MM.1S (cell line): ENCODE data around the gene OVOL1.

Experiments
- DNase-seq: peaks from one replicate; pipeline ENCODE4 v3.0.0-alpha.2; 2015
- H2AFZ ChIP-seq: fragments of 300-600 bp; sonication (generic); 2 replicates; pipeline ENCODE4 v1.6.0; 2016; ENCODE audit warnings: antibody characterized with exemption, low read length
- H3F3A ChIP-seq: fragments of 300-600 bp; sonication (generic); 2 replicates; pipeline ENCODE4 v1.6.1; 2016; ENCODE audit warnings: mild to moderate bottlenecking, antibody characterized with exemption, low read length, moderate library complexity, mixed read lengths; ENCODE audit not compliant: insufficient read depth
- H3K27ac ChIP-seq: fragments of 300-600 bp; sonication (generic); 2 replicates; pipeline ENCODE4 v1.5.1; 2016; ENCODE audit warnings: mild to moderate bottlenecking, low read length
- H3K27me3 ChIP-seq: fragments of 300-600 bp; sonication (generic); replicated peaks from 2 replicates; pipeline ENCODE4 v1.6.0; 2016; ENCODE audit warnings: low read length; ENCODE audit not compliant: insufficient read depth
- H3K36me3 ChIP-seq: fragments of 300-600 bp; sonication (generic); replicated peaks from 2 replicates; pipeline ENCODE4 v1.6.1; 2016; ENCODE audit warnings: mild to moderate bottlenecking, low read length, mixed read lengths; ENCODE audit not compliant: insufficient read depth
- H3K4me1 ChIP-seq: fragments of 300-600 bp; sonication (generic); 2 replicates; pipeline ENCODE4 v1.6.1; 2016; ENCODE audit warnings: low read length, mixed read lengths
- H3K4me2 ChIP-seq: fragments of 300-600 bp; sonication (generic); 2 replicates; pipeline ENCODE4 v1.6.0; 2016; ENCODE audit warnings: low read depth, low read length
- H3K4me3 ChIP-seq: fragments of 300-600 bp; sonication (generic); 2 replicates; pipeline ENCODE4 v1.5.1; 2016; ENCODE audit warnings: low read length, mixed read lengths
- H3K79me2 ChIP-seq: fragments of 300-600 bp; sonication (generic); 2 replicates; pipeline ENCODE4 v1.6.1; 2016; ENCODE audit warnings: mixed run types, low read length, mixed read lengths
- H3K9ac ChIP-seq: fragments of 300-600 bp; sonication (generic); 2 replicates; pipeline ENCODE4 v1.6.1; 2016; ENCODE audit warnings: low read length, mixed read lengths
- H3K9me2 ChIP-seq: fragments of 300-600 bp; sonication (generic); replicated peaks from 2 replicates; pipeline ENCODE4 v1.6.1; 2016; ENCODE audit warnings: mild to moderate bottlenecking, low read length, mixed read lengths; ENCODE audit not compliant: insufficient read depth
- H3K9me3 ChIP-seq: fragments of 300-600 bp; sonication (generic); replicated peaks from 2 replicates; pipeline ENCODE4 v1.6.1; 2016; ENCODE audit warnings: mild to moderate bottlenecking, low read length, mixed read lengths; ENCODE audit not compliant: insufficient read depth
- H4K20me1 ChIP-seq: fragments of 300-600 bp; sonication (generic); 2 replicates; pipeline ENCODE4 v1.6.1; 2016; ENCODE audit warnings: mild to moderate bottlenecking, low read length, moderate library complexity, mixed read lengths; ENCODE audit not compliant: insufficient read depth
- CTCF ChIP-seq: fragments of 300-600 bp; sonication (generic); IDR thresholded peaks from 2 replicates; pipeline ENCODE4 v1.5.1; 2016; ENCODE audit warnings: antibody characterized with exemption, low read length, mixed read lengths
- EZH2 ChIP-seq: fragments of 300-600 bp; sonication (generic); optimal IDR thresholded peaks from 2 replicates; pipeline ENCODE3; 2017; ENCODE audit warnings: low read depth, mild to moderate bottlenecking, antibody characterized with exemption, low read length, mixed read lengths
- EZH2phosphoT487 ChIP-seq: fragments of 300-600 bp; sonication (generic); IDR thresholded peaks from 2 replicates; pipeline ENCODE4 v1.6.1; 2018; ENCODE audit warnings: antibody characterized with exemption, low read length

OVOL1 gene

GRCh38 chr11:65777821-65778361 is 9.0 kb upstream of the OVOL1 start:
- Histone ChIP-seq H3K79me2 (peaks cover 32% of the 10 kb centered on the region), H3K9me3 (no peaks in the 10 kb centered on the region), H2AFZ (no peak overlapping the region), H3K36me3 (peaks cover 4% of the 10 kb centered on the region; the same call in 1 of the 2 replicates), H3K4me2 (no peak overlapping the region), H3K27ac (no peak overlapping the region), H3K9me2 (no peaks in the 10 kb centered on the region), H3K4me1 (peaks cover 15% of the 10 kb centered on the region), H3K4me3 (no peak overlapping the region), H3F3A (peaks cover 15% of the 10 kb centered on the region), H4K20me1 (no peaks in the 10 kb centered on the region; the same call in 1 of the 2 replicates), H3K9ac (no peak overlapping the region), H3K27me3 (no peaks in the 10 kb centered on the region)
- TF ChIP-seq EZH2phosphoT487: no peak
- no peak for TF ChIP-seq EZH2
- TF ChIP-seq CTCF: no peak
- DNase-seq: no peak

- Histone ChIP-seq H3K9ac (no peak overlapping the region), H3K4me3 (no peak overlapping the region), H4K20me1 (no peaks in the 10 kb centered on the region; the same call in 1 of the 2 replicates), H3K4me1 (peaks cover 20% of the 10 kb centered on the region), H3K4me2 (no peak overlapping the region), H3F3A (peaks cover 19% of the 10 kb centered on the region), H3K9me3 (no peaks in the 10 kb centered on the region), H3K36me3 (peaks cover 4% of the 10 kb centered on the region; the same call in 1 of the 2 replicates), H2AFZ (no peak overlapping the region), H3K79me2 (peaks cover 32% of the 10 kb centered on the region), H3K9me2 (no peaks in the 10 kb centered on the region), H3K27ac (no peak overlapping the region), H3K27me3 (no peaks in the 10 kb centered on the region)
- no peak for TF ChIP-seq EZH2
- TF ChIP-seq EZH2phosphoT487: no peak
- no peak for TF ChIP-seq CTCF
- no peak for DNase-seq
Observed at GRCh38 chr11:65778431-65778900, 8.4 kb upstream of the OVOL1 start.

GRCh38 chr11:65778901-65779668 is 7.8 kb upstream of the OVOL1 start:
- TF ChIP-seq EZH2 (no peak), EZH2phosphoT487 (no peak), CTCF (no peak)
- Histone ChIP-seq H3F3A (peaks cover 19% of the 10 kb centered on the region), H3K27me3 (no peaks in the 10 kb centered on the region), H3K79me2 (peaks cover 32% of the 10 kb centered on the region), H3K9me3 (no peaks in the 10 kb centered on the region), H3K4me2 (peak overlapping the region; percentile 91), H3K9me2 (no peaks in the 10 kb centered on the region), H3K4me1 (peaks cover 20% of the 10 kb centered on the region), H2AFZ (no peak overlapping the region), H3K9ac (peak overlapping the region; percentile 85; the same call in 1 of the 2 replicates), H4K20me1 (no peaks in the 10 kb centered on the region; the same call in 1 of the 2 replicates), H3K4me3 (peak overlapping the region; percentile 84), H3K36me3 (peaks cover 4% of the 10 kb centered on the region; the same call in 1 of the 2 replicates), H3K27ac (no peak overlapping the region)
- DNase-seq: no peak
